T-helper 2 cell (primary cell): Measurements from ENCODE around the gene PLEKHB2.
A peak's percentile ranks its signal among the peaks of the same experiment; 100 is the strongest.
"Not testable (repeated sequence)": the region's sequence is repeated elsewhere in the genome, so short reads cannot be mapped to it uniquely, and the experiment has no call there.

ENCODE experiments used
- DNase-seq, 5 experiments: peaks; one replicate each; pipeline versions ENCODE4 v3.0.0 to v3.0.0-alpha.2; 2012 to 2022
- total RNA-seq, 2 donors: gene quantifications; one replicate each; lab custom pipeline; 2026; lab: John Stamatoyannopoulos, UW

Gene PLEKHB2
- 111 to 189 reads per million in 2 donors for total RNA-seq

GRCh38 chr2:131105156-131105949 is at the start of gene PLEKHB2:
Gene PLEKHB2, plus strand, starts transcription at chr2:131105336. Its CDS starts 15,606 bp downstream, at chr2:131120942.
- peak; percentile 85 to 94 (median 88) for DNase-seq

DNA sequence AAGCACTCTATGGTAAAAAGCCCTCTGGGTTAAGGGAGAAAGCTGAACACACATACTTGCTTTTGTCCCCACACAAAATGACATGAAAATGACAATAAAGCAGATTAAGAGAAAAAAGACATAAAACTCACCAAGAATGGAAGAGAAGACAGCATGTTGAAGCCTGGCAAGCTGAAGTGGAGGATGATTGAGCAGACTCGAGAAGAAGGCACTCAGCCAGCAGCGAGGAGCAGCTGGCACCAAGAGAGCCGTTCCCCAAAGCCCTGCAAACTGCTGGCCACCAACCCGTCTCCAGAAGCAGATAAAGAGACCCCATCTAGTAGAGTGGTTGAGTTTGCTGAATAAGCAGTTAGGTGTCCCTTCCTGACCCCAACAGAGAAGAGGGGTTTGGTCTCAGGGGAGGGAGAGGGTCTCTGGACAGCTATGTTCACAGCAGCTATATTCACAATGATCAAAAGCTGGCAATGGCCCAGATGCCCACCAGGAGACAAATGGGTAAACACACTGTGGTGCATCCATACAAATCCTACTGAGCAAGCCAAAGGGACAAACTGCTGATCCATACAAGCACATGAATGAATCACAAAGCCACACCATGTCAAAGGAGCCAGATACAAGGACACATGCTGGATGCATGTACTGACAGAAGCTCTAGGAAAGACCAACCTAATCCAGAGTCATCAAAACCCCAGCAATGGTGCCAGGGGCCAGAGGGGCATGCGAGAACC is 48.8 kb upstream of the PLEKHB2 start:
- no peak for DNase-seq

DNA sequence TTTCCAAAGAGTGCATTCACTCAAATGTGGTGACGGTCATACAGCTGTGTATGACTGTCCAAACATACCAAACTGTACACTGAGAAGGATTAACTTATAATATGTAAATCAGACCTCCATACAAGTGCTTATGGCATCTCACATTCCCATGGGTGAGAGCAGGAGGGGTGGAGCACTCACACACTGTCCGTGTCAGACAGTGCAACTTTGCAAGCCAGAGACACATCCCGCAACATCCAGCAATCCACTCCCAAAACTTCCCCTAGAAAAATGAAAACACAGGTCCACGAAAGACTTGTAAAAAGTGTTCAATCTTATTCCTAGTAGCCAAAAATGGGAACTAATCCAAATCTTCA is 48.2 kb upstream of the PLEKHB2 start:
- no peak for DNase-seq

- DNase-seq, result no peak
These were observed 46.8 kb upstream of the PLEKHB2 start for GRCh38 chr2:131058214-131058843.

DNA sequence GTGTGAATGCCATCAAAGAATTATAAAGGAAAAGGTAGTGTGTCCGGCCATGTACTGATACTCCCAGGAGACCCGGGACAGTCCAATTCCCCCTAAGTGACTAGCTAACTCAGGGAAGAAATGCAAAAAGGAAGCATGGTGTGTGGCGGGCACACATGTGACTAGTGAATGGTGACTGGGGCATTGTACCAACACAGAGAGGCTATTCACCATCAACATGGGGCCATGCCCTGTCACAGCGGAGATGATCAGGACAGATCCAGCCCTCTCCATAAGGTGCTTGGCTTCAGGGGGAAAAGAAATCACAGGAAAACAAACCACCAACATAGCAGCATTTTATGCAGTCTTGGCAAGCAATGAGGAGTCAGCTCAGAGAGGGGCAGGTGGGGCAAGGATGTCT is 46.2 kb upstream of the PLEKHB2 start:
- no peak for DNase-seq

- DNase-seq, result no peak
These were observed 41.4 kb upstream of the PLEKHB2 start for GRCh38 chr2:131063501-131064283.

- DNase-seq, result no peak
These were observed 40.3 kb upstream of the PLEKHB2 start for GRCh38 chr2:131064589-131065512.

- no peak for DNase-seq
These were observed 37.5 kb upstream of the PLEKHB2 start for GRCh38 chr2:131067465-131068125.

- not testable (repeated sequence) for DNase-seq
These were observed 37.0 kb upstream of the PLEKHB2 start for GRCh38 chr2:131068172-131068571.

DNA sequence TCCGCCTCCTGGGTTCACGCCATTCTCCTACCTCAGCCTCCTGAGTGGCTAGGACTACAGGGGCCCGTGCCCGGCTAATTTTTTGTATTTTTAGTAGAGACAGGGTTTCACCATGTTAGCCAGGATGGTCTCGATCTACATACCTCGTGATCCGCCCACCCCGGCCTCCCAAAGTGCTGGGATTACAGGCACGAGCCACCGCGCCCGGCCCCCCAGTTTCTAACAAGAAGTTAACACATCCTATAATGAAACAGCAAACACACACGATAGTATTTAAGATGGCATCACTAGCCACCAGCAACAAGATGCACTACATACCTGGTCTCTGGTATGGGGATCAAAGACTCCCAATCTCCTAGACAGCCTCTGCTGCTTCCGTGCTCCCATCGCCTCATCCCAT is 29.6 kb upstream of the PLEKHB2 start:
- DNase-seq, result not testable (repeated sequence)

- no peak for DNase-seq
These were observed 28.4 kb upstream of the PLEKHB2 start for GRCh38 chr2:131076707-131077106.

DNA sequence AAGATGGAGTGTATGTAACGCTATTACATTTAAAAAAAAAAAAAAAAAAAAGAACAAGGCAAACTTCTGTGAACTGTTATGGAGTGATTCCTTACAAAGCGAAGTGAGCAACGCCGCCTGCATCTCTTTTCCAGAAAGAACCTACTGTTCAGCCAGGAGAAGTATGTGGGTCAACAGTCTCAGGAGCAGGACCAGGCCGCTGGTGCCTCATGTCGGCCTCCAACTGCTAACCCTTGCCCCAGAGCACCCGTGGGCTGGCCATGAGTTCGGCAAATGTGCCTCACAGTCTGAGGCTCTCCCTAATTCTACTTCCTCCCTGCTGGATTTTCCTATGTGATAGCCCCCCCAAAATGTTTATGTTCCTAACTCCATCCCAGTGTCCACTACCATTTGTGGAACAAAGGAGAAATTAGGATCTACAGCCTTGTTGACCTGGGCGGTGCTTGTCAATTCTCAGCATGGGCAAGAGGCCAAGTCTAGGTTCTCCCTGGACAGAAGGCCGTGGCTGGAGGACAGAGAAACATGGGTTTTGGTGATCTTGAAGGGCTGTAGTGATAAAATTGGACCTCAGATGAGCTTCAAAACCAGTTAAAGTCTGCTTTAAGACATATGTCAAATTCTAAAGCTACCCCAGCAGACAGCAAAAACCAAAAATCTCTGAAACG is 27.8 kb upstream of the PLEKHB2 start:
- DNase-seq, result no peak

DNA sequence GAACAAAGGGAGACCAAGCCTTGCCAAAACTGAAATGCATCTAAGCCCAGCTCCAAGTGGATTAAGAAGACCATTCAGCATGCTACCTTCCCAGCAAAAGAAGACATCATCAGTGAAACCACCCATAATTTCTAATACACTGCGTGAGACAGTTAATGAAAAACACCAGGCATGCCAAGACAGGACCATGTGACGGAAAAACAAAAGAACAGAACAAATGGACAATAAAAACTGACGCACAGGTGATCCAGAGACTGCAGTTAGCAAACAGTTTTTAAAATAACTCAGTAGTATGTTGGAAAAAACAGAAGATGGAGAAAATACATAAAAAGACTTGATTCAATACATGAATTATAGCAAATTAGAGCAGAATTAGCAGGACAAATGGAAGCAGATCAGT is 27.2 kb upstream of the PLEKHB2 start:
- no peak for DNase-seq

DNA sequence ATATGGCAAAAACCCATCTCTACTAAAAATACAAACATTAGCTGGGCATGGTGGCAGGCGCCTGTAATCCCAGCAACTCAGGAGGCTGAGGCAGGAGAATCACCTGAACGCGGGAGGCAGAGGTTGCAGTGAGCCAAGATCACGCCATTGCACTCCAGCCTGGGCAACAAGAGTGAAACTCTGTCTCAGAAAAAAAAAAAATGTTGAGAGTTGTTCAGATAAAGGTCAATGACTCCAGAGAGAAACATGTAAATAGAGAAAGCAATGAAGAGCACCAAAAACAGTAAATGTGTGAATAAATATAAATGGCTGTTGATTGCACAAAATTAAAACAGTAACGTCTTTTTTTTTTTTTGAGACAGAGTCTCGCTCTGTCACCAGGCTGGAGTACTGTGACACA is 25.2 kb upstream of the PLEKHB2 start:
- not testable (repeated sequence) for DNase-seq

GRCh38 chr2:131081190-131081589 is 23.9 kb upstream of the PLEKHB2 start:
- DNase-seq, result no peak

DNA sequence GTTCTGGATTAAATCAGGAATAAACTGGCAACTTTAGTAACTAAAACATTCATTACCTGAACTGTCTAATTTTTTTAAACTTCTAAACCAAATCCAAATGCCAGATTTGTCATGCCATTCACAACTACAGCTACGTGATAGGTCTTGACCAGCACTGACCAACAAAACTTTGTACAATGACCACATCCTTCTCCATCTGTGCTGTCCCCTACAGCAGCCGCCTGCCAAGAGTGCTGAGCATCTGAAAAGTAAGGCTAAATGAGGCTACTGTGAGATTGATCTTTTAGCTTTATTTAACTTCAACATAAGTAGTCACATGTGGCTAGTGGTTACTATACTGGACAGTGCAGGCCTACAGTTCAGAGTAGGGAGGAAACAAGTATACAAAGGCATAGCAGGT is 19.5 kb upstream of the PLEKHB2 start:
- no peak for DNase-seq

DNA sequence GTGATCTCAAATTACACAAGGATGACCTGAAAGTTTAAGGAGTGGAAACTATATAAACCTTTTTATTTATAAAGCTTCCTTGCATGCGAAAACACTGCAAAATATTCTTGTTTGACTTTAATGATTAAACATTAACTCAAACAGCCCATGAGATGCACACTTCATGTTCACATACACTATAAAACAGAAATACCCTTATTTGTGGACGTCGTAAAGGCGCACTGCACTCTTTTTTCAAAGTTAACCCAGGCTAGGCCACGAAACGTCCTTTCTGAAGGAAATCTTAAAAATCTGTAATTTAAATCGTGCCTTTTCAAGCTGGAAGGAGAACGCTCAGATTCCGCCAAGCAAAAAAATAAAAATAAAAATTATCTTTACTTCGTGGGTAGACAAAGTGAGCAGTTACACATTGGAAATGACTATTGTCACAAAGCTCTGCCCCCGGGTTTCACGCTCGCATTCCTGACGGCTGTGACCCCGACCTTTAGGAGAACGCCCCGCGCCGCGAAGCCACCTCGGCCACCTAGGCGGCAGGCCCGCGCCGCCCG is 12.6 kb upstream of the PLEKHB2 start:
- peak in 2 of 5 experiments; percentile 15 to 33 for DNase-seq

DNA sequence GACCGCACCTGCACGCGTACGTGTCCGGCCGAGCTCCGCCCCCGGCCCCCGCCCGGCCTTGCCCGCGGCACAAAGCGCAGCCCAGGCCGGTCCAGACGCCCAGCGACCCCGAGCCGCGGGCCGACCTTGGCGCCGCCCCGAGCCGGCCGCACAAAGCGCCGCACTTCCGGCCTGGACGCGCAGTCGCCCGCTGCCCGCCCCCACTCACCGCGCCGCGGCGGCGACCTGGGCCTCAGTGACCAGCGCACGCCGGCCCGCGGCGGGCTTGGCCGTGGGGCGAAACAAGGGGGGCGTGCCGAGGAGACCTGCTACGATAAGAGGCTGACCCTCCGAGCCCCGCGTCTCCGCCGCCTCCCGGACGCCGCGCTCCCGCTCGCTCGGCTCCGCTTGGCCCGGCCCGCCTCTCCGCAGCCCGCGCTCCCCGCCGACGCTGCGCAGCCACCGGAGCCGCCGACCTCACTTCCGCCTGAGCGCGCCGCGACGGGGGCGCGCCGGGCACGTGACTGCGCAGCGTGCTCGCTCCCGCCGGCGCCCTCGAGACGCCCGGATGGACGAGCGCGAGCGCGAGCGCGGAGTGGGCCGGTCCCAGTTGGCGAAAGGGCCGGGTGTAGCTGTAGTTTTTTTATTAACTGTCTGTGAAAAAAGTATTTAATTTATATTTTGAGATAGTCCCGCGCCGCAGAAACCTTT is 12.0 kb upstream of the PLEKHB2 start, which contains the start of gene FAM168B:
Gene FAM168B (minus strand): TSS at position 455 of the 690 bp plus-strand sequence. CDS start 10,814 bp downstream, outside the sequence.
- peak; percentile 77 to 96 (median 82) for DNase-seq
